ENCODE data around the gene ZDHHC5.

GRCh38 chr11:57637626-57638004, 30.3 kb upstream of the ZDHHC5 start:
- no peak for TF ChIP-seq CTCF (IDR thresholded peaks at IDR 0.05)
- no peak for TF ChIP-seq ZFX (IDR thresholded peaks at IDR 0.05; ENCODE audit: borderline replicate concordance)
